ENCODE data around the gene NUPR1.

Gene NUPR1

DNA sequence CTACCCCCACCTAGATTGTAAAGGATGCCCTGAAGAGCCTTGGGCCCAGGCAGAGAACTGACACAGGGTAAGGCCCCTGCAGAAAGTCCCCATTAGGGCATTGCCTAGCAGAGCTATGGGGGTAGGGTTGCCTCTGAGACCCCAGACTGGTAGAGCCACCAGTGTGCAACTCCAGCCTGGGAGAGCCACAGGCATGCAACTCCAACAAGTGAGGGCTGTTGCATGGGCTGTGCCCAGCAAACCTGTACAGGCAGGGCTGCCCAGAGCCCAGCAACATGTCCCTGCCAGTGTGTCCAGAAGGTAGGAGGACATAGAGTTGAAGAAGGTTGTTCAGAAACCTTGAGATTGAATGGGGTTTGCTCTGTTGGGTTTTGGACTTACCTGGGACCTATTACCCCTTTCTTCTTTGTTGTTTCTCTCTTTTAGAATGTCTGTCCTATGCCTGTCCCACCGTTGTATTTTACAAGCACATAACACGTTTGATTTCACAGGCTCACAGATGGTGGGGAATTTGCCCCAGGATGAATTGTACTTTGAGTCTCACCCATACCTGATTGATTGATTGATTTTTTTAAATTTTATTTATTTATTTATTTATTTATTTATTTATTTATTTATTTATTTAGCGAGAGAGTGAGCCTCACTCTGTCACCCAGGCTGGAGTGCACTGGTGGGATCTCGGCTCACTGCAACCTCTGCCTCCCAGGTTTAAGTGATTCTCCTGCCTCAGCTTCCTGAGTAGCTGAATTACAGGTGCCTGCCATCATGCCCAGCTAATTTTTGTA lies 31.4 kb upstream of the NUPR1 start:
- no peak for TF ChIP-seq PPARA (CRISPR knock-in tag; IDR thresholded peaks at IDR 0.05; ENCODE audit: borderline replicate concordance)
- TF ChIP-seq, protein P1, sequence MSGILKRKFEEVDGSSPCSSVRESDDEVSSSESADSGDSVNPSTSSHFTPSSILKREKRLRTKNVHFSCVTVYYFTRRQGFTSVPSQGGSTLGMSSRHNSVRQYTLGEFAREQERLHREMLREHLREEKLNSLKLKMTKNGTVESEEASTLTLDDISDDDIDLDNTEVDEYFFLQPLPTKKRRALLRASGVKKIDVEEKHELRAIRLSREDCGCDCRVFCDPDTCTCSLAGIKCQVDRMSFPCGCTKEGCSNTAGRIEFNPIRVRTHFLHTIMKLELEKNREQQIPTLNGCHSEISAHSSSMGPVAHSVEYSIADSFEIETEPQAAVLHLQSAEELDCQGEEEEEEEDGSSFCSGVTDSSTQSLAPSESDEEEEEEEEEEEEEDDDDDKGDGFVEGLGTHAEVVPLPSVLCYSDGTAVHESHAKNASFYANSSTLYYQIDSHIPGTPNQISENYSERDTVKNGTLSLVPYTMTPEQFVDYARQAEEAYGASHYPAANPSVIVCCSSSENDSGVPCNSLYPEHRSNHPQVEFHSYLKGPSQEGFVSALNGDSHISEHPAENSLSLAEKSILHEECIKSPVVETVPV (CRISPR knock-in tag; IDR thresholded peaks at IDR 0.05), result no peak
- TF ChIP-seq OSR1 (CRISPR knock-in tag; IDR thresholded peaks at IDR 0.05), result no peak
- TF ChIP-seq ISL1 (CRISPR knock-in tag; IDR thresholded peaks at IDR 0.05), result no peak
- no peak for TF ChIP-seq BACH2 (CRISPR knock-in tag; IDR thresholded peaks at IDR 0.05; ENCODE audit: borderline replicate concordance)
- TF ChIP-seq GLIS3 (CRISPR knock-in tag; IDR thresholded peaks at IDR 0.05), result no peak
- TF ChIP-seq ARNTL (CRISPR knock-in tag; IDR thresholded peaks at IDR 0.05; ENCODE audit: borderline replicate concordance, low read depth), result no peak
- no peak for TF ChIP-seq ZNF565 (CRISPR knock-in tag; conservative IDR thresholded peaks at IDR 0.05; ENCODE audit: low read depth)
- no peak for TF ChIP-seq TOX (CRISPR knock-in tag; IDR thresholded peaks at IDR 0.05; ENCODE audit: borderline replicate concordance)
- no peak for TF ChIP-seq SNAI2 (CRISPR knock-in tag; IDR thresholded peaks at IDR 0.05)
- TF ChIP-seq, protein P2, sequence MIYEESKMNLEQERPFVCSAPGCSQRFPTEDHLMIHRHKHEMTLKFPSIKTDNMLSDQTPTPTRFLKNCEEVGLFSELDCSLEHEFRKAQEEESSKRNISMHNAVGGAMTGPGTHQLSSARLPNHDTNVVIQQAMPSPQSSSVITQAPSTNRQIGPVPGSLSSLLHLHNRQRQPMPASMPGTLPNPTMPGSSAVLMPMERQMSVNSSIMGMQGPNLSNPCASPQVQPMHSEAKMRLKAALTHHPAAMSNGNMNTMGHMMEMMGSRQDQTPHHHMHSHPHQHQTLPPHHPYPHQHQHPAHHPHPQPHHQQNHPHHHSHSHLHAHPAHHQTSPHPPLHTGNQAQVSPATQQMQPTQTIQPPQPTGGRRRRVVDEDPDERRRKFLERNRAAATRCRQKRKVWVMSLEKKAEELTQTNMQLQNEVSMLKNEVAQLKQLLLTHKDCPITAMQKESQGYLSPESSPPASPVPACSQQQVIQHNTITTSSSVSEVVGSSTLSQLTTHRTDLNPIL (CRISPR knock-in tag; IDR thresholded peaks at IDR 0.05; ENCODE audit: low read depth), result no peak
- TF ChIP-seq, protein P3, sequence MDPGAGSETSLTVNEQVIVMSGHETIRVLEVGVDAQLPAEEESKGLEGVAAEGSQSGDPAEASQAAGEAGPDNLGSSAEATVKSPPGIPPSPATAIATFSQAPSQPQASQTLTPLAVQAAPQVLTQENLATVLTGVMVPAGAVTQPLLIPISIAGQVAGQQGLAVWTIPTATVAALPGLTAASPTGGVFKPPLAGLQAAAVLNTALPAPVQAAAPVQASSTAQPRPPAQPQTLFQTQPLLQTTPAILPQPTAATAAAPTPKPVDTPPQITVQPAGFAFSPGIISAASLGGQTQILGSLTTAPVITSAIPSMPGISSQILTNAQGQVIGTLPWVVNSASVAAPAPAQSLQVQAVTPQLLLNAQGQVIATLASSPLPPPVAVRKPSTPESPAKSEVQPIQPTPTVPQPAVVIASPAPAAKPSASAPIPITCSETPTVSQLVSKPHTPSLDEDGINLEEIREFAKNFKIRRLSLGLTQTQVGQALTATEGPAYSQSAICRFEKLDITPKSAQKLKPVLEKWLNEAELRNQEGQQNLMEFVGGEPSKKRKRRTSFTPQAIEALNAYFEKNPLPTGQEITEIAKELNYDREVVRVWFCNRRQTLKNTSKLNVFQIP (CRISPR knock-in tag; IDR thresholded peaks at IDR 0.05; ENCODE audit: borderline replicate concordance, low read depth), result no peak
- no peak for TF ChIP-seq TCF4 (CRISPR knock-in tag; IDR thresholded peaks at IDR 0.05; ENCODE audit: borderline replicate concordance)
- ATAC-seq, result no peak

DNA sequence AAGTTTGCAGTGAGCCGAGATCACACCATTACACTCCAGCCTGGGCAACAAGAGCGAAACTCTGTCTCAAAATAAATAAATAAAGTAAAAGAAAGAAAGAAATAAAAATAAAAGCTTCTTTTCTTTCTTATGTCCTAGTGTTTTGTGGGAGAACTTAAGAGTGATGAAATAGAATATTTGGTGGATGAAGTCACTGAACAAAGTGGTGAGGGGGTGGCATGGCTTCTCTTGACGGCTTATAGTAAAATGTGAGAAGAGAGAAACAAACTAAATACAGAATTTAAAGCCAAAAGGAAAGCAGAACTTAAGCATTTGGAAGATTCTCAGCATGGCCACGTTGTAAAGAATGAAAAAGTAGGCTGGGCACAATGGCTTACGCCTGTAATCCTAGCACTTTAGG lies 30.2 kb upstream of the NUPR1 start:
- TF ChIP-seq TOX (CRISPR knock-in tag; IDR thresholded peaks at IDR 0.05; ENCODE audit: borderline replicate concordance), result no peak
- no peak for TF ChIP-seq RARB (CRISPR knock-in tag; IDR thresholded peaks at IDR 0.05)
- no peak for ATAC-seq

DNA sequence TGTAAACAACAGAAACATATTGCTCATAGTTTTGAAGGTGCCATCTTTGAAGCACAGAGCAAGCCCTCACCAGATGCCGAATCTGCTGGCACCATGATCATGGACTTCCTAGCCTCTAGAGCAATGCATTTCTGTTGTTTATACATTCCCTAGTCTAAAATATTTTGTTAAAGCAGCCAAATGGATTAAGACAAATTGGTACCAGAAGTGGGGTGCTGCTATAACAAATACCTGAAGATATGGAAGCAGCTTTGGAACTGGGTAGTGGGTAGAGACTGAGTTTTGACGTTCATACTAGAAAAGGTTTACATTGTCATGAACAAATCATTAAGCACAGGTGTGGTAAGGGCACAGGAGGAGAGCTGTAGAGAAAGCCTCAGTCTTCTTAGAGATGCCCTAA lies 28.5 kb upstream of the NUPR1 start:
- ATAC-seq, result no peak
- TF ChIP-seq ZFP30 (CRISPR knock-in tag; IDR thresholded peaks at IDR 0.05) (no peak), TOX (CRISPR knock-in tag; IDR thresholded peaks at IDR 0.05; ENCODE audit: borderline replicate concordance) (no peak), BACH2 (CRISPR knock-in tag; IDR thresholded peaks at IDR 0.05; ENCODE audit: borderline replicate concordance) (no peak), PPARA (CRISPR knock-in tag; IDR thresholded peaks at IDR 0.05; ENCODE audit: borderline replicate concordance) (no peak), ZC3H10 (CRISPR knock-in tag; IDR thresholded peaks at IDR 0.05) (no peak), ZNF8 (CRISPR knock-in tag; IDR thresholded peaks at IDR 0.05) (no peak), ZNF70 (CRISPR knock-in tag; IDR thresholded peaks at IDR 0.05) (no peak), RARB (CRISPR knock-in tag; IDR thresholded peaks at IDR 0.05) (no peak), ISL1 (CRISPR knock-in tag; IDR thresholded peaks at IDR 0.05) (no peak), SNAI2 (CRISPR knock-in tag; IDR thresholded peaks at IDR 0.05) (no peak), ZFP3 (CRISPR knock-in tag; IDR thresholded peaks at IDR 0.05) (no peak), ESRRG (CRISPR knock-in tag; IDR thresholded peaks at IDR 0.05) (no peak), CSDC2 (CRISPR knock-in tag; IDR thresholded peaks at IDR 0.05) (no peak), TCF4 (CRISPR knock-in tag; IDR thresholded peaks at IDR 0.05; ENCODE audit: borderline replicate concordance) (no peak), OSR1 (CRISPR knock-in tag; IDR thresholded peaks at IDR 0.05) (no peak)
- TF ChIP-seq, protein P4, sequence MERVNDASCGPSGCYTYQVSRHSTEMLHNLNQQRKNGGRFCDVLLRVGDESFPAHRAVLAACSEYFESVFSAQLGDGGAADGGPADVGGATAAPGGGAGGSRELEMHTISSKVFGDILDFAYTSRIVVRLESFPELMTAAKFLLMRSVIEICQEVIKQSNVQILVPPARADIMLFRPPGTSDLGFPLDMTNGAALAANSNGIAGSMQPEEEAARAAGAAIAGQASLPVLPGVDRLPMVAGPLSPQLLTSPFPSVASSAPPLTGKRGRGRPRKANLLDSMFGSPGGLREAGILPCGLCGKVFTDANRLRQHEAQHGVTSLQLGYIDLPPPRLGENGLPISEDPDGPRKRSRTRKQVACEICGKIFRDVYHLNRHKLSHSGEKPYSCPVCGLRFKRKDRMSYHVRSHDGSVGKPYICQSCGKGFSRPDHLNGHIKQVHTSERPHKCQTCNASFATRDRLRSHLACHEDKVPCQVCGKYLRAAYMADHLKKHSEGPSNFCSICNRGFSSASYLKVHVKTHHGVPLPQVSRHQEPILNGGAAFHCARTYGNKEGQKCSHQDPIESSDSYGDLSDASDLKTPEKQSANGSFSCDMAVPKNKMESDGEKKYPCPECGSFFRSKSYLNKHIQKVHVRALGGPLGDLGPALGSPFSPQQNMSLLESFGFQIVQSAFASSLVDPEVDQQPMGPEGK (CRISPR knock-in tag; IDR thresholded peaks at IDR 0.05; ENCODE audit: borderline replicate concordance), result no peak
- TF ChIP-seq, protein P1 (CRISPR knock-in tag; IDR thresholded peaks at IDR 0.05), result no peak
- TF ChIP-seq, protein P3 (CRISPR knock-in tag; IDR thresholded peaks at IDR 0.05; ENCODE audit: borderline replicate concordance, low read depth), result no peak
- TF ChIP-seq, protein P5, sequence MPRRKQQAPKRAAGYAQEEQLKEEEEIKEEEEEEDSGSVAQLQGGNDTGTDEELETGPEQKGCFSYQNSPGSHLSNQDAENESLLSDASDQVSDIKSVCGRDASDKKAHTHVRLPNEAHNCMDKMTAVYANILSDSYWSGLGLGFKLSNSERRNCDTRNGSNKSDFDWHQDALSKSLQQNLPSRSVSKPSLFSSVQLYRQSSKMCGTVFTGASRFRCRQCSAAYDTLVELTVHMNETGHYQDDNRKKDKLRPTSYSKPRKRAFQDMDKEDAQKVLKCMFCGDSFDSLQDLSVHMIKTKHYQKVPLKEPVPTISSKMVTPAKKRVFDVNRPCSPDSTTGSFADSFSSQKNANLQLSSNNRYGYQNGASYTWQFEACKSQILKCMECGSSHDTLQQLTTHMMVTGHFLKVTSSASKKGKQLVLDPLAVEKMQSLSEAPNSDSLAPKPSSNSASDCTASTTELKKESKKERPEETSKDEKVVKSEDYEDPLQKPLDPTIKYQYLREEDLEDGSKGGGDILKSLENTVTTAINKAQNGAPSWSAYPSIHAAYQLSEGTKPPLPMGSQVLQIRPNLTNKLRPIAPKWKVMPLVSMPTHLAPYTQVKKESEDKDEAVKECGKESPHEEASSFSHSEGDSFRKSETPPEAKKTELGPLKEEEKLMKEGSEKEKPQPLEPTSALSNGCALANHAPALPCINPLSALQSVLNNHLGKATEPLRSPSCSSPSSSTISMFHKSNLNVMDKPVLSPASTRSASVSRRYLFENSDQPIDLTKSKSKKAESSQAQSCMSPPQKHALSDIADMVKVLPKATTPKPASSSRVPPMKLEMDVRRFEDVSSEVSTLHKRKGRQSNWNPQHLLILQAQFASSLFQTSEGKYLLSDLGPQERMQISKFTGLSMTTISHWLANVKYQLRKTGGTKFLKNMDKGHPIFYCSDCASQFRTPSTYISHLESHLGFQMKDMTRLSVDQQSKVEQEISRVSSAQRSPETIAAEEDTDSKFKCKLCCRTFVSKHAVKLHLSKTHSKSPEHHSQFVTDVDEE (CRISPR knock-in tag; IDR thresholded peaks at IDR 0.05), result no peak

Data from SK-N-SH treated with all-trans-retinoic acid at 6 μM for 48 hours (cell line).